Naive B cell (primary cell): ENCODE data around the gene CHFR. TPM values are rescaled to one million over a fixed set of nuclear protein-coding genes. Genes with fewer than 3 reads are reported as not detected.
A peak's percentile ranks its signal among the peaks of the same experiment; 100 is the strongest.

Source experiments
- ATAC-seq, 2 donors: fragments of 150-1000 bp; cut with Tn5 transposase; 2 replicates each; pipeline ENCODE4 v1.10.0; 2021; ENCODE audit warnings: low read depth in 2 of 2, mild to moderate bottlenecking in 2 of 2, moderate library complexity in 2 of 2
- DNase-seq: peaks from one replicate; pipeline ENCODE4 v3.0.0; 2022
- H3K27ac Mint-ChIP-seq, 6 donors: one replicate each; pipeline ENCODE4 v1.8.0; 2020 to 2022; ENCODE audit warnings: mild to moderate bottlenecking in 6 of 6, mixed read lengths in 6 of 6, moderate library complexity in 5 of 6, inconsistent platforms in 2 of 6
- H3K27me3 Mint-ChIP-seq, 3 donors: one replicate each; pipeline ENCODE4 v1.8.0; 2021 to 2022; ENCODE audit warnings: mixed read lengths in 3 of 3, mild to moderate bottlenecking in 1 of 3
- H3K36me3 Mint-ChIP-seq, 2 donors: one replicate each; pipeline ENCODE4 v1.8.0; 2020 to 2022; ENCODE audit warnings: mixed read lengths in 2 of 2, inconsistent platforms in 1 of 2, mild to moderate bottlenecking in 1 of 2
- H3K4me1 Mint-ChIP-seq, 3 donors: one replicate each; pipeline ENCODE4 v1.8.0; 2020 to 2022; ENCODE audit warnings: mixed read lengths in 3 of 3, inconsistent platforms in 1 of 3, mild to moderate bottlenecking in 1 of 3, moderate library complexity in 1 of 3
- H3K4me3 Mint-ChIP-seq, 8 donors: one replicate each; pipeline ENCODE4 v1.8.0; 2020 to 2022; ENCODE audit warnings: mild to moderate bottlenecking in 8 of 8, mixed read lengths in 8 of 8, moderate library complexity in 8 of 8, inconsistent platforms in 2 of 8
- H3K9me3 Mint-ChIP-seq, 7 donors: one replicate each; pipeline ENCODE4 v1.8.0; 2020 to 2022; ENCODE audit warnings: mixed read lengths in 7 of 7, mild to moderate bottlenecking in 5 of 7, inconsistent platforms in 2 of 7, moderate library complexity in 1 of 7
- polyA plus RNA-seq, 6 donors: library from polyadenylated mRNA; unstranded; fragments of 300-500 nt; fragmentation: Illumina TruSeq; gene quantifications; one replicate each; pipeline ENCODE4 v1.2.3, GENCODE V29; 2021; ENCODE audit warnings: low read depth in 6 of 6

CHFR gene
- polyA plus RNA-seq, 6 donors from 2014 or later: 15.3 to 27.8 (median 21.1) TPM

DNA sequence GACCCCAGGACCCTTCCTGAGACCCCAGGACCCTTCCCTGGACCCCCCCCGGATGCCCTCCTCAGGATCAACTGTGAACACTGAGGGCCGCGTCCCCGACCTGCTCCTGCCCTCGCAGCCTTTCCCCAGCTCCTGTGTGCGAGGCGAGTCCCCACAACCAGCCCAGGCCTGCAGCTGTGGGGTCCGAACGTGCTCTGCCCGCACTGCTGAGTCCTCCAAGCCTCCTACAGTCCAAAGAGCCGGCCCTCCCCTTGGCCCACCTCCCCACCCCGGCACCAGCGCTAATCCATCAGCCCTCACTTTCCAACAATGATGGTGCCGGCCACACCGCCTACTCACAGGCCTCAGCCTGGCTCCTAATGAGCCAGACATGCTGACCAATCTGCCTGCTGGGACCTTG, 99.5 kb downstream of the CHFR start:
- Mint-ChIP-seq H3K27ac (peak overlapping the region in 2 of 6 donors; percentile 7 to 34), H3K27me3 (no peaks in the 10 kb centered on the region), H3K4me3 (no peak overlapping the region), H3K36me3 (peaks cover 0 to 24% of the 10 kb centered on the region in 2 donors), H3K4me1 (peaks cover 0 to 20% (median 7%) of the 10 kb centered on the region in 3 donors), H3K9me3 (no peaks in the 10 kb centered on the region)
- DNase-seq (no peak), ATAC-seq (no peak)

DNA sequence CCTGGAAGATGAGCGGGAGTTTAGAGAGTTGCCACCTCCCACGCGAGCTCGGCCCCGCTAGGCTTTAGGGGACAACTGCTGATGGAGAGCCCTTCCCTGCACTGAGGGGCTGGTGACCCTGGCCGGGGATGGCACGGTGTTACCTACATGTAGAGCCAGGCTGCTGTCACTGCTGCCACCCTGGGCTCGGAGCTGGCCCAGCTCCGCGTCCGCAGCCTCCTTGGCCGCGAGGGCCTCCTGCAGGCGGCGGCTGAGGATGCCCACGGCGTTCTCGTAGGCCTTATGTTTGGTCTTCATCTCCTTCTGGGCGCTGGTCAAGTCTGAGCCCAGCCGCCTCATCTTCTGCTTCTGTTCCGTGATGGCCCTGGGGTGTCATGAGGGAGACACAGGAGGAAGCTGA, 101.2 kb downstream of the CHFR start:
- H3K9me3 Mint-ChIP-seq: no peaks in the 10 kb centered on the region
- DNase-seq (no peak), ATAC-seq (no peak)
- H3K27me3 Mint-ChIP-seq: no peaks in the 10 kb centered on the region
- H3K4me1 Mint-ChIP-seq: peaks cover 0 to 16% (median 7%) of the 10 kb centered on the region in 3 donors
- no peak overlapping the region for H3K27ac Mint-ChIP-seq
- H3K36me3 Mint-ChIP-seq: peaks cover 0 to 24% of the 10 kb centered on the region in 2 donors
- no peak overlapping the region for H3K4me3 Mint-ChIP-seq

DNA sequence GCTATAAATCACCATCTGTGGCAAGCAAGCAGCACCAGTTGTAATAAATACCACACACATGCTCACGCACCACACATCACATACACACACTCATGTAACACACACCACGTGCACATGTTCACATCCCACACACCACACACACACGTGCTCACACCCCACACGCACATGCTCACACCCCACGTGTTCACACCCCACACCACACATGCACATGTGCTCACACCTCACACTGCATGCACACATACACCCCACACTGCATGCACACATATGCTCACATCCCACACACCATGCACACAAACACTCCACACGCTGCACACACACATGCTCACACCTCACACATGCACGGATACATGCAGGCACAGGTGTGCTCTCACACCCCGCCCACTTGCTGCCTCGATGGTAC, 102.8 kb downstream of the CHFR start:
- peak overlapping the region in 2 of 6 donors; percentile 58 to 67 for H3K27ac Mint-ChIP-seq
- ATAC-seq: no peak
- DNase-seq: no peak
- H3K9me3 Mint-ChIP-seq: no peaks in the 10 kb centered on the region
- H3K4me1 Mint-ChIP-seq: peaks cover 2 to 15% (median 9%) of the 10 kb centered on the region in 3 donors
- H3K4me3 Mint-ChIP-seq: no peak overlapping the region
- no peaks in the 10 kb centered on the region for H3K27me3 Mint-ChIP-seq
- H3K36me3 Mint-ChIP-seq: peaks cover 0 to 36% of the 10 kb centered on the region in 2 donors

DNA sequence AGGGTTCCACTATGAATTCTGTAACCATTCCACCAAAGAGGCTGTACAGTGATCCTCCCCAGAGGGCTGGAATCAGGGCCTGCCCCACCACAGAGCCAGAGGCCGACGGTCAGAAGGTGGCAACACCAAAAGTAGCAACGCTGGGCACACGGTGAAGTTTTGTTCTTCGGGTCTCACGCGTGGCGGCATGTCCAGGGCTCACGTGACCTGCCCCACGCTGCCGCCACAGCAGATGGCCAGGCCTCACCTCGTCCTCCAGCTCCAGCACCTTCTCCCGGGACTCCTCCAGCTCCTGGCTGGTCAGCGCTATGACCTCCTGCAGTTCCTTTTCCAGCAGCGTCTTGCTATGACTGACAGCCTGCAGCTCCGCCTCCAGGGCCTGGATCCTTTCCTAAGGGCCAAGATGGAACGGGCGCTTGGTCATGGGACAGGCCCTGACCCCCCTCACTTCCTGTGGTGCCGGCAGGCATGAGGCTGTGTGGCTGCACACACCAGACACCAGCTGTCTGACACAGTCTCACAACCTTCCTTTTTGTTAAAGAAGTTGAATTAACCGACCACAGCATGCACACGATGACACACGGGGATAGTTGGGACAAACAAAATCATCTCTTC, 103.4 kb downstream of the CHFR start:
- Mint-ChIP-seq H3K9me3 (no peaks in the 10 kb centered on the region), H3K4me1 (peaks cover 2 to 13% (median 9%) of the 10 kb centered on the region in 3 donors), H3K27ac (peak overlapping the region in 3 of 6 donors; percentile 15 to 58 (median 54)), H3K4me3 (no peak overlapping the region), H3K36me3 (peaks cover 0 to 37% of the 10 kb centered on the region in 2 donors), H3K27me3 (no peaks in the 10 kb centered on the region)
- DNase-seq (no peak), ATAC-seq (no peak)

Other genes starting within 250 kb of the CHFR start
- 1 to 10 TPM in 5 of 6 donors, not detected in 1; 1.7 to 8.2 (median 2.6) TPM for gene POLE, start 200.3 kb downstream of the CHFR start, polyA plus RNA-seq
- 10 to 100 TPM in 1 of 6 donors, 1 to 10 TPM in 5; 6.2 to 10.4 (median 7.9) TPM for gene PXMP2, start 200.0 kb downstream of the CHFR start, polyA plus RNA-seq
- 10 to 100 TPM; 13.0 to 34.0 (median 23.8) TPM for gene PGAM5, start 176.8 kb downstream of the CHFR start, polyA plus RNA-seq
- 10 to 100 TPM; 17.4 to 41.3 (median 27.8) TPM for gene ANKLE2, start 125.8 kb downstream of the CHFR start, polyA plus RNA-seq
- gene GOLGA3, start 58.7 kb downstream of the CHFR start, polyA plus RNA-seq: 10 to 100 TPM in 1 of 6 donors, 1 to 10 TPM in 4, under 1 TPM in 1; 0.17 to 13.6 (median 4.8) TPM
- 1 to 10 TPM in 5 of 6 donors, under 1 TPM in 1; 1.00 to 3.9 (median 2.1) TPM for gene ZNF605, start 68.7 kb upstream of the CHFR start, polyA plus RNA-seq
- gene ZNF26, start 98.8 kb upstream of the CHFR start, polyA plus RNA-seq: 10 to 100 TPM; 13.3 to 29.2 (median 17.9) TPM
- 10 to 100 TPM; 15.7 to 27.2 (median 20.7) TPM for gene ZNF84, start 149.9 kb upstream of the CHFR start, polyA plus RNA-seq
- gene ZNF140, start 193.3 kb upstream of the CHFR start, polyA plus RNA-seq: 10 to 100 TPM; 21.1 to 32.6 (median 28.3) TPM
- gene ZNF891, start 242.7 kb upstream of the CHFR start, polyA plus RNA-seq: 1 to 10 TPM in 1 of 6 donors, under 1 TPM in 5; 0.18 to 1.5 (median 0.91) TPM
- 10 to 100 TPM in 5 of 6 donors, 1 to 10 TPM in 1; 8.3 to 25.5 (median 20.9) TPM for gene ZNF10, start 243.0 kb upstream of the CHFR start, polyA plus RNA-seq